Left colon (tissue), 2 donors: ENCODE data around the gene YAE1. TPM values are rescaled to one million over a fixed set of nuclear protein-coding genes. Genes with fewer than 3 reads are reported as not detected.
A peak's percentile ranks its signal among the peaks of the same experiment; 100 is the strongest.
"Not testable (repeated sequence)": the region's sequence is repeated elsewhere in the genome, so short reads cannot be mapped to it uniquely, and the experiment has no call there.

Experiments used
- ATAC-seq: fragments of 200-7000 bp; cut with Tn5 transposase; one replicate; pipeline ENCODE4 v1.9.1; 2020; ENCODE audit warnings: mild to moderate bottlenecking, moderate library complexity
- DNase-seq, 2 donors: peaks; one replicate each; pipeline ENCODE4 v3.0.0-alpha.2; 2020
- intact Hi-C, 2 donors: fragments of 100-400 bp; cut with DNase I in 1 of 2; cut with micrococcal nuclease in 1 of 2; formaldehyde crosslinking; loops; one replicate each; pipeline versions ENCODE4 v1.11.2 to v1.14.0; 2022; cut with DNase I, micrococcal nuclease
- total RNA-seq, 2 donors: library from RNA; stranded (reverse); fragmentation: NEBNext Ultra II Directional; extraction: Animal tissue kit (Norgen Biotek cat#: 25700); gene quantifications; one replicate each; pipeline ENCODE4 v1.2.1, GENCODE V29; 2021
- donor health status: DM: no; HTN: no; CAD: no.
- donor health status: DM: yes; HTN: yes; CAD: no.

The YAE1 gene
- total RNA-seq, 2 donors from 2014 or later: 19.0 to 27.4 TPM

- intact Hi-C loops, DNase-seq, ATAC-seq: not testable (repeated sequence)
These were observed 21.4 kb upstream of the YAE1 start for GRCh38 chr7:39544774-39545173.

DNA sequence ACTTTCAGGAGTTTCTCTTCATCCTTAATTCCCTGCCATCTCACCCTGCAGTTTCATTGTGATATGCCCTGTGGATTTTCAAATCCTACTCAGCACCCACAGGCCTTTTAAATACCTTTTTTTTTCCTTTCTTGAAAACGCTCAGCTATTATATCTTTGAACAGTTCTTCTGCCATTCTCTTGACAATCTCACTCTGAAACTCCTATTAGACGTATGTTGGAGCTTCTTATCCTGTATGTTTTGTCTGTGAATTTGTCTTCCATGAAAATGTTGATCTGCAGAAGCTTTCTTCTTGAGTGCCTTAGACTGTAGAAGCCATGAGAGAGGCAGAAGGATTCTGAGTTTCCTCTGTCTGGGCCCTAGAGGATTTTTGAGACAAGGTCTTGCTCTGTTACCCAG is 18.9 kb upstream of the YAE1 start:
- no peak for DNase-seq
- intact Hi-C loops: no loop called here
- no peak for ATAC-seq

- ATAC-seq: no peak
- intact Hi-C loops: no loop called here
- DNase-seq: no peak
These were observed 15.8 kb upstream of the YAE1 start for GRCh38 chr7:39550411-39550810.

DNA sequence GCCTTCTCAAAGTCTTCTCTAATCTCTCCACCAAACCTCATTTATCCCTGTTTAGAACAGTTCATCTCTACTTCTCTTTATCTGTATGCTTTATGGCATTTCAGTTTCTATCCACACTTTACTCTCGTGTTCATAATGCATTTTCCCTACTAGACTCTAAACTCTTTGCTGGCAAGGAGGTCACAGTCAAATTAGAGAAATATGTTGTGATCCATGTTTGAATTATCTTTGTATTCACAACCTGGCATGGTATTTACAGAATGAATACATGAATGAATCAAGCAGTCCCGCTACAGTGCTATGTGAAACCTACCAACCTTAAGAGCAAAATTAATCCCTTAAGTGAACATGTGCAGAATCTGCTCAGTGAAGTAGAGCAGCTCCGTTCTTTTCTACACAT is 12.8 kb upstream of the YAE1 start:
- intact Hi-C loops: no loop called here
- ATAC-seq (no peak), DNase-seq (no peak)

GRCh38 chr7:39554583-39555165 is 11.5 kb upstream of the YAE1 start:
- intact Hi-C loops: no loop called here
- DNase-seq (no peak), ATAC-seq (no peak)

- intact Hi-C loops: no loop called here
- no peak for DNase-seq
- ATAC-seq: no peak
These were observed 9.0 kb upstream of the YAE1 start for GRCh38 chr7:39557222-39557621.

DNA sequence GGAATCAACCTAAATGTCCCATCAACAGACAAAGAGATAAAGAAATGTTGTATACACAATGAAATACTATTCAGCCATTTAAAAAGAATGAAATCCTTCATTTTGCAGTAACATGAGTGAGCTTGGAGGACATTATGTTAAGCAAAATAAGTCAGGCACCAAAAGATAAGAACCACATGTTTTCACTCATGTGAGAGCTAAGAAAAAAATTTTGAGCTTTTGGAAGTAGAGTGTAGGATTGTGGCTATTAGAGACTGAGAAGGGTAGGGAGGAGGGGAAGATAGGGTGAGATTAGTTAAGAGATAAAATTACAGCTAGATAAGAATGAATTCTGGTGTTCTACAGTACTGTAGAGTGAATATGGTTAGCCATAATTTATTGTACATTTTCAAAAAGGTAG is 8.3 kb upstream of the YAE1 start:
- intact Hi-C loops: no loop called here
- no peak for DNase-seq
- no peak for ATAC-seq

DNA sequence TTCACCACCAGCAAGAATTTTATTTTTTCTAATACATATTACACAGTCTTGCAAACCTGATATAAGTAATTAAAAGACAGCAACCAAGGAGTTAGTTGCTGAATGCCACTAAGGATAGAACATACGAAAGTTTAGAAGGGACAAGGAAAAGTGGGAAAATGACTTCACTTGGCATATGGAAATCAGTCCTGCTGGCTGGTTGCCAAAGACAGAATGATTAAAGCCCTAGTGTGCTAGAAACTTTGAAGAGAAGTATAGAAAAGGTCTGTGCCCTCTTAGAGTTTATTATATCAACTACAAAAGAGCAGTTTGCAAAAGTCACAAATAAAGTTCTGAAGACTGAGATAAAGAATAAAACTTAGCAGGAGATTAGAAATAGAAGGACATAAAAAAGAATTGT is 5.8 kb upstream of the YAE1 start:
- intact Hi-C loops: no loop called here
- ATAC-seq (no peak), DNase-seq (no peak)

GRCh38 chr7:39560997-39561396 is 5.2 kb upstream of the YAE1 start:
- intact Hi-C loops: no loop called here
- DNase-seq: no peak
- no peak for ATAC-seq

- intact Hi-C loops: no loop called here
- DNase-seq (no peak), ATAC-seq (peak; percentile 90)
These were observed 666 bp upstream of the YAE1 start for GRCh38 chr7:39565538-39565937.

DNA sequence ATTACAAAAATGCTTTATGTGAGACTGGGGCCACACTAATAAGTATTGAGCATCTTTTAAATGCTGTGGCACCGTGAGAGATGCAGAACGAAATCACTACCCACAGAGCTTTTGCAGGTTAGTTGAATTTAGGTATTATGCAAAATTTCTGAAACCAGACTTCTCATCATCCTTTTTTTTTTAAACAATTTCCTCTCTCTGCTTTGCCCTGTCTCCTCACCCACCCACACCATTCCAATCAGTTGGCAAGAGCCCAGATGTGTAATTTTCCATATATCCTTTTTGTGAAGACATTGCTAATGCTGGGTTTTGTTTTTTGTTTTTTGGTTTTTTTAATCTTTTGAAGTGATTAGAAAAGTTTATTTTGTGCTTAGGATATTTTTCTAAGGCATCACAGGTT is 1.1 kb downstream of the YAE1 start:
- no peak for DNase-seq
- intact Hi-C loops: no loop called here
- ATAC-seq: no peak

DNA sequence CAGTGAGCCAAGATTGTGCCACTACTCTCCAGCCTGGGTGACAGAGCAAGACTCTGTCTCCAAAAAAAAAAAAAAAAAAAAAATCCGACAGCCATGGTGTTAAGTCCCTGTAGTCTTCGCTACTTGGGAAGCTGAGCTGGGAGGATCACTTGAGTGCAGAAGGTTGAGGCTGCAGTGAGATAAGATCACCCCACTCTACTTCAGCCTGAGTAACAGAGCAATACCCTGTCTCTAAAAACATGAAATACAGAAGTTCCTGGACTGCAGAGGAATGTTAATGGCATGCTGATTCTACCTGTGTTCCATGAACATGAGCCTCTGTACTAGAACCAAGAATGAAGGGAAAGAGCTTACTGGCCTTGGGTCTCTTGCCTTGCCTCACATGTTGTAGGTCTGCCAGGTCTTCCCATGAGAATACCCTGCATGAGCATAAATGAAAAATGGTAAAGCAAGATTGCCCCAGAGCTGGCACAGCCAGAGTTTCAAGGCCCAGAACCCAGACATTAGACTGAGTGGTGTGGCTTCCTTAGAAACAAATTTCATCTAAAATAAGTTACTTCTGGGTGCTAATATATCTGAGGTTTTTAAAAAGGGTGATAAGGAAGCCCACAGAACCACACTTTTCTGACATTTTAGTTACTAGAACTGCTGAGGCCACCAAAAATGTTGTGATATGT is 8.6 kb downstream of the YAE1 start:
- DNase-seq: no peak
- no peak for ATAC-seq
- intact Hi-C loops: loop anchor here in 1 of 2 donors (10.0 kb wide), 1 partner anchor 170 kb away; no protein-coding TSS in a partner anchor

DNA sequence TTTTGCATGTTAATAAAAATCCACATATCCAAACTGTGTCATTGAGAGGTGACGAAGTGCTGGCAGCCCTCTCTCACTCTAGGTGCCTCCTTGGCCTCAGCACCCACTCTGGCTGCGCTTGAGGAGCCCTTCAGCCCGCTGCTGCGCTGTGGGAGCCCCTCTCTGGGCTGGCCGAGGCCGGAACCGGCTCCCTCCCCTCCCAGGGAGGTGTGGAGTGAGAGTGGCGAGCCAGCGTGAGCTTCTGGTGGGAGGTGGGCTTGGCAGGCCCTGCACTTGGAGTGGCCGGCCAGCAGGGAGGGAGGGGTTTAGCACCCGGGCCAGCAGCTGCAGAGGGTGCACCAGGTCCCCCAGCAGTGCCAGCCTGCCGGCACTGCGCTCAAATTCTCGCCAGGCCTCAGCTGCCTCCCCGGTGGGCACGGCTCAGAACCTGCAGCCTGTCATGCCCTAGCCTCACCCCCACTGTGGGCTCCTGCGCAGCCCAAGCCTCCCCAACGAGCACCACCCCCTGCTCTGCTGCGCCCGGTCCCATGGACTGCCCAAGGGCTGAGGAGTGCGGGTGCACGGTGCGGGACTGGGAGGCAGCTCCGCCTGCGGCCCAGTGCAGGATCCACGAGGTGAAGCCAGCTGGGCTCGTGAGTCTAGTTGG is 11.1 kb downstream of the YAE1 start:
- ATAC-seq (no peak), DNase-seq (no peak)
- intact Hi-C loops: loop anchor here in 1 of 2 donors (10.0 kb wide), 1 partner anchor 167 kb away; no protein-coding TSS in a partner anchor

GRCh38 chr7:39580149-39580874 is 14.1 kb downstream of the YAE1 start:
- peak; percentile 66 to 84 for DNase-seq
- intact Hi-C loops: loop anchor here in 1 of 2 donors (2.0 kb wide), 1 partner anchor 164 kb away; no protein-coding TSS in a partner anchor
- peak; percentile 99 for ATAC-seq

DNA sequence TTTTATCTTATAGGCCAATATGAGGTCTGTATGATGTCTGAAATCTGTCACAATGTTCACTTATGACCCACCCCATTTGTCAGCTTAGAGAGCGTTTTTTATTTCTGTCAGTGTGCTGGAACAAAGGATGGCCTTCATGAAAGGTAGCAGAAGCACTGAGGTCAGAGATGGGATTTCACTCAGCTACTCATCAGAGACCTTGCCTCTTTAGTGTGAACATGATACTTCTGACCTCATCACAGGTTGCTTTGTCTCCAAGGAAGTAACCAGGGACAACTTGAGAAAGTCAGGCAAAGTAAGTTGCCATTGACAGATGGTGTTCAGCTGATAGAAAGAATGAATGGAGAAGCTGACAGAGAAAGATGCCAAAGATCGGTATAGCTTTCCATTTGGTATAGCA is 16.3 kb downstream of the YAE1 start:
- ATAC-seq (no peak), DNase-seq (no peak)
- intact Hi-C loops: no loop called here

- no peak for DNase-seq
- ATAC-seq: no peak
- intact Hi-C loops: no loop called here
These were observed 17.3 kb downstream of the YAE1 start for GRCh38 chr7:39583539-39583938.

DNA sequence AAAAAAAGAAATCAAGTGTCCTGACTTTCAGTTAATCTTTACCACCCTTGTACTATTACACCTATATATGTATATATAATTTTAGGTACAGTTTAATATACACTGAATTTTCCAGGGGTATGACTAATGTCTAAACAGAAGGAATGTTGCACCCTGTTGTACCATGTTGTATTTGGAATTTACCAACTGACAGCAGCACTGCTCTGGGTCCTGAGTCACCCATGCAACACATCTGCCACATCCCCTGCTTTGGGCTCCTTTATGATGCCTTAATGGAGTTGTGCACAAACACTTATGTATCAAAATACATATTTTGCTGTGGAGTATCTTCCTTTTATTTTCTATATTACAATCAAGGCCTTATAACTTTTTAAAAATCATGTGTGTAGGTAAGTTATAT is 21.2 kb downstream of the YAE1 start:
- DNase-seq: no peak
- ATAC-seq: no peak

GRCh38 chr7:39588416-39588815 is 22.2 kb downstream of the YAE1 start:
- ATAC-seq (no peak), DNase-seq (no peak)
- intact Hi-C loops: no loop called here

More for the DNA sequence above, 21.2 kb downstream of the YAE1 start:
- intact Hi-C loops: no loop called here

- DNase-seq (no peak), ATAC-seq (no peak)
- intact Hi-C loops: no loop called here
These were observed 23.3 kb downstream of the YAE1 start for GRCh38 chr7:39589323-39590111.
